RWPE2 (cell line): ENCODE measurements around the gene AOPEP.

ENCODE experiments used
- ATAC-seq: fragments of 200-7000 bp; cut with Tn5 transposase; 3 replicates; pipeline ENCODE4 v1.9.1; 2021; ENCODE audit warnings: low read depth
- DNase-seq: peaks from one replicate; pipeline ENCODE4 v3.0.0-alpha.2; 2020; ENCODE audit warnings: low spot score
- H3K27ac ChIP-seq: fragments of 450-650 bp; 2 replicates; pipeline ENCODE4 v1.5.1; 2017; ENCODE audit warnings: mild to moderate bottlenecking; ENCODE audit not compliant: poor library complexity, severe bottlenecking
- H3K27me3 ChIP-seq: fragments of 250-450 bp; sonication (Bioruptor Pico); 2 replicates; pipeline ENCODE4 v1.5.1; 2021; ENCODE audit warnings: mild to moderate bottlenecking, moderate library complexity; ENCODE audit not compliant: insufficient read depth, poor library complexity, severe bottlenecking
- H3K36me3 ChIP-seq: fragments of 250-450 bp; sonication (Bioruptor Pico); 2 replicates; pipeline ENCODE4 v1.5.1; 2020; ENCODE audit warnings: low read depth, mild to moderate bottlenecking, moderate library complexity
- H3K4me1 ChIP-seq: fragments of 250-450 bp; sonication (Bioruptor Pico); 2 replicates; pipeline ENCODE4 v1.5.1; 2021; ENCODE audit warnings: mild to moderate bottlenecking, moderate library complexity; ENCODE audit not compliant: insufficient read depth, poor library complexity, severe bottlenecking
- H3K4me3 ChIP-seq: fragments of 250-450 bp; sonication (Bioruptor Pico); 2 replicates; pipeline ENCODE4 v1.5.1; 2021; ENCODE audit warnings: mild to moderate bottlenecking, moderate library complexity; ENCODE audit not compliant: severe bottlenecking
- H3K9me3 ChIP-seq: fragments of 250-450 bp; sonication (Bioruptor Pico); 2 replicates; pipeline ENCODE4 v1.5.1; 2021; ENCODE audit warnings: mild to moderate bottlenecking, moderate library complexity; ENCODE audit not compliant: severe bottlenecking
- TF ChIP-seq, protein P1 (sequence below): fragments of 450-650 bp; IDR thresholded peaks from one replicate; pipeline ENCODE4 v1.5.1; 2017; ENCODE audit warnings: mild to moderate bottlenecking, moderate library complexity; ENCODE audit not compliant: poor library complexity, severe bottlenecking

Gene AOPEP

DNA sequence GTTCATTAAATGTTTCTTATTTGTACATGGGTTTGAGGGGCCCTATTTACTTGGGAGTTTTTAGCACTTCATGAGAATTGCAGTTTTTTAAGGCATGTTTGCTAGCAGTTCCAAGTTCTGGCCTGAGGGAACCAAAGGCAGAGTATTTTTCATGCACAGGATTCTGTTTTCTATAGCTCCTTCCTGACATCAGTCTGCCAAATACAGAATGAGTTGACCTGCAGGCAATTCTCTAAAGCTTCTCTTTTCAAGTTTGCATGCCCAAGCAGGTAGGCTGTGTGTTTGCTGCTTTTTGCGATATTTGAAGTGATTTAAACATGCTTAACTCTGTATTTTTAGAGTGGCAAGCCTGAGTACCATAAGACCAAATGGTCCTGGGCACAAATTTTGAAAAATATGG lies 75.8 kb downstream of the AOPEP start:
- no peaks in the 10 kb centered on the region; the same call in none of the 2 replicates for H3K36me3 ChIP-seq
- H3K27ac ChIP-seq, result peak overlapping the region; percentile 27
- no peak for ATAC-seq
- H3K4me1 ChIP-seq, result peaks cover 56% of the 10 kb centered on the region
- no peaks in the 10 kb centered on the region for H3K9me3 ChIP-seq
- no peaks in the 10 kb centered on the region for H3K27me3 ChIP-seq
- DNase-seq, result no peak
- TF ChIP-seq, protein P1, sequence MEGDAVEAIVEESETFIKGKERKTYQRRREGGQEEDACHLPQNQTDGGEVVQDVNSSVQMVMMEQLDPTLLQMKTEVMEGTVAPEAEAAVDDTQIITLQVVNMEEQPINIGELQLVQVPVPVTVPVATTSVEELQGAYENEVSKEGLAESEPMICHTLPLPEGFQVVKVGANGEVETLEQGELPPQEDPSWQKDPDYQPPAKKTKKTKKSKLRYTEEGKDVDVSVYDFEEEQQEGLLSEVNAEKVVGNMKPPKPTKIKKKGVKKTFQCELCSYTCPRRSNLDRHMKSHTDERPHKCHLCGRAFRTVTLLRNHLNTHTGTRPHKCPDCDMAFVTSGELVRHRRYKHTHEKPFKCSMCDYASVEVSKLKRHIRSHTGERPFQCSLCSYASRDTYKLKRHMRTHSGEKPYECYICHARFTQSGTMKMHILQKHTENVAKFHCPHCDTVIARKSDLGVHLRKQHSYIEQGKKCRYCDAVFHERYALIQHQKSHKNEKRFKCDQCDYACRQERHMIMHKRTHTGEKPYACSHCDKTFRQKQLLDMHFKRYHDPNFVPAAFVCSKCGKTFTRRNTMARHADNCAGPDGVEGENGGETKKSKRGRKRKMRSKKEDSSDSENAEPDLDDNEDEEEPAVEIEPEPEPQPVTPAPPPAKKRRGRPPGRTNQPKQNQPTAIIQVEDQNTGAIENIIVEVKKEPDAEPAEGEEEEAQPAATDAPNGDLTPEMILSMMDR, result no peak
- H3K4me3 ChIP-seq, result no peak overlapping the region

GRCh38 chr9:94802793-94803192 lies 76.3 kb downstream of the AOPEP start:
- Histone ChIP-seq H3K9me3 (no peaks in the 10 kb centered on the region), H3K27ac (peak overlapping the region; percentile 27), H3K36me3 (no peaks in the 10 kb centered on the region; the same call in none of the 2 replicates), H3K4me3 (no peak overlapping the region), H3K27me3 (no peaks in the 10 kb centered on the region), H3K4me1 (peaks cover 56% of the 10 kb centered on the region)
- ATAC-seq (peak; percentile 23; the same call in 1 of the 3 replicates), DNase-seq (no peak)
- TF ChIP-seq, protein P1, result no peak

DNA sequence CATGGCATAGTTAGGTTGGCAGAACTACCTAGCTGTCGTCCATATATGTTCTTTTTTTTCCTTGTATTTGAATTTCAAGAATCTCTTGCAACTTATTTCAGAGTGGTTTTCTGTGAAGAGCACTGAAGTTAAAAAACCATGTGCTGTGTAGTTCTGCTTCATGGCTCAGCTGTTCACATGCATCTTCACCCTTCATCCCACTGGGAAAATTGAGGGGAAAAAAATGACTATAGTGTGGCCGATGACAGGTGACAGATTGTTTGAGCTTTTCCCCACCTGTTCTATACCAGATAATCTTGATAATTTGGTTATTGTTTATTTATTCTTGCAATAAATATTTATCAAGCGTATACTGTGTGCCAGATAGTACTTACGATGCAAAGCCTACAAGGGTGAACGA lies 77.8 kb downstream of the AOPEP start:
- Histone ChIP-seq H3K27ac (peak overlapping the region; percentile 91), H3K9me3 (no peaks in the 10 kb centered on the region), H3K4me3 (no peak overlapping the region), H3K4me1 (peaks cover 56% of the 10 kb centered on the region), H3K36me3 (no peaks in the 10 kb centered on the region; the same call in none of the 2 replicates), H3K27me3 (no peaks in the 10 kb centered on the region)
- DNase-seq (no peak), ATAC-seq (no peak)
- TF ChIP-seq, protein P1, result no peak

GRCh38 chr9:94805051-94805489 lies 78.6 kb downstream of the AOPEP start:
- no peak overlapping the region for H3K4me3 ChIP-seq
- no peaks in the 10 kb centered on the region for H3K27me3 ChIP-seq
- peaks cover 49% of the 10 kb centered on the region for H3K4me1 ChIP-seq
- DNase-seq (no peak), ATAC-seq (peak; percentile 7; the same call in 1 of the 3 replicates)
- no peaks in the 10 kb centered on the region for H3K9me3 ChIP-seq
- peak overlapping the region; percentile 91 for H3K27ac ChIP-seq
- H3K36me3 ChIP-seq, result no peaks in the 10 kb centered on the region; the same call in none of the 2 replicates
- TF ChIP-seq, protein P1, result no peak

DNA sequence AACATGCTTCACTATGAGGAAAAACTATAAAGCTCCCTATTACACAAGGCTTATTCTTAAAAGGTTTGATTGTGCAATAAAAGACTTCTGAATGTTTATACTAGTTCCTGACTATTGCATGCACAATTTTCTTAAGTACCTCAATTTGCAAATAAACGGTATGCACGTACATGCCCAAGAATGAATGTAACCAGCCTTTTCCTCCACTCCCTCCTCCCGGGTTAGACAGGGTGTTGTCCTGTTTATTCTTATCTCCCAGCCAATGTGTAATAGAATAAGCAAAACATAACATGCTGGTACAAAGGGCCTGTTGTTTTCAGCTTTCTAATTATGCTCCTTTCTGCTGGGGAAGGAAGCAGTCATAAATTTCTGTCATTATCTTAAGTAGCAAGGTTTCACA lies 79.1 kb downstream of the AOPEP start:
- DNase-seq, result peak; percentile 73
- no peaks in the 10 kb centered on the region; the same call in none of the 2 replicates for H3K36me3 ChIP-seq
- peaks cover 44% of the 10 kb centered on the region for H3K4me1 ChIP-seq
- peak overlapping the region; percentile 91 for H3K27ac ChIP-seq
- H3K4me3 ChIP-seq, result no peak overlapping the region
- ATAC-seq, result peak; percentile 98
- no peaks in the 10 kb centered on the region for H3K9me3 ChIP-seq
- H3K27me3 ChIP-seq, result no peaks in the 10 kb centered on the region
- TF ChIP-seq, protein P1, result no peak
